A673 (cell line): ENCODE data around the gene SPATA1. TPM values are rescaled to one million over a fixed set of nuclear protein-coding genes. Genes with fewer than 3 reads are reported as not detected.

Source experiments
- BruUV-seq: library from RNA; stranded (reverse); fragments of 400-500 nt; replicated peaks from 2 replicates; lab custom pipeline; 2021; lab: Mats Ljungman, UMichigan
- CTCF ChIA-PET: fragments of 300-600 bp; sonication (Branson Sonifier 250); formaldehyde crosslinking; loops from one replicate; lab custom pipeline; 2022; ENCODE audit warnings: antibody characterized with exemption; lab: Charles Lee
- POLR2A ChIA-PET: fragments of 300-600 bp; sonication (Branson Sonifier 250); formaldehyde crosslinking; loops from one replicate; lab custom pipeline; 2022; ENCODE audit warnings: antibody characterized with exemption; ENCODE audit not compliant: low non-redundant PET; lab: Charles Lee
- DNase-seq: peaks from one replicate; pipeline ENCODE4 v3.0.0-alpha.2; 2015; ENCODE audit warnings: low spot score
- H3K27ac ChIP-seq: fragments of 200-600 bp; sonication (generic); 2 replicates; pipeline ENCODE4 v1.5.1; 2016; ENCODE audit warnings: mixed run types, low read depth, mild to moderate bottlenecking, mixed read lengths, antibody characterized with exemption, low read length; ENCODE audit not compliant: poor library complexity, severe bottlenecking
- H3K27me3 ChIP-seq: fragments of 200-600 bp; sonication (generic); replicated peaks from 2 replicates; pipeline ENCODE4 v1.6.1; 2017; ENCODE audit warnings: mixed run types, low read depth, mild to moderate bottlenecking, mixed read lengths, antibody characterized with exemption, low read length; ENCODE audit not compliant: insufficient read depth, poor library complexity
- H3K36me3 ChIP-seq: fragments of 200-600 bp; sonication (generic); 2 replicates; pipeline ENCODE4 v1.6.1; 2016; ENCODE audit warnings: mixed run types, mild to moderate bottlenecking, mixed read lengths, antibody characterized with exemption, low read length; ENCODE audit not compliant: insufficient read depth, poor library complexity, severe bottlenecking
- H3K4me1 ChIP-seq: fragments of 200-600 bp; sonication (generic); 2 replicates; pipeline ENCODE4 v1.6.1; 2017; ENCODE audit warnings: mixed run types, mild to moderate bottlenecking, mixed read lengths, antibody characterized with exemption, low read length; ENCODE audit not compliant: insufficient read depth, poor library complexity, severe bottlenecking
- H3K4me3 ChIP-seq: fragments of 200-600 bp; sonication (generic); 2 replicates; pipeline ENCODE4 v1.5.1; 2016; ENCODE audit warnings: low read depth, mixed run types, mild to moderate bottlenecking, mixed read lengths, low read length; ENCODE audit not compliant: poor library complexity, severe bottlenecking
- H3K9me3 ChIP-seq: fragments of 200-600 bp; sonication (generic); 2 replicates; pipeline ENCODE4 v1.6.1; 2016; ENCODE audit warnings: mixed run types, low read depth, mild to moderate bottlenecking, mixed read lengths, antibody characterized with exemption, low read length; ENCODE audit not compliant: poor library complexity, severe bottlenecking
- CTCF ChIP-seq: fragments of 300-800, 200-600 bp; sonication (generic); conservative IDR thresholded peaks from 2 replicates; pipeline ENCODE4 v1.5.1; 2017; ENCODE audit warnings: low read depth, mild to moderate bottlenecking, antibody characterized with exemption, low read length, moderate library complexity, mixed read lengths
- EZH2 ChIP-seq: fragments of 200-600 bp; sonication (generic); IDR thresholded peaks from 2 replicates; pipeline ENCODE4 v1.6.1; 2017; ENCODE audit warnings: borderline replicate concordance, low read depth, mild to moderate bottlenecking, mixed read lengths, antibody characterized with exemption, low read length; ENCODE audit not compliant: poor library complexity, severe bottlenecking
- intact Hi-C: fragments of 100-400 bp; cut with micrococcal nuclease; formaldehyde crosslinking; loops from one replicate; pipeline ENCODE4 v1.10.0; 2022; ENCODE audit not compliant: unreplicated experiment
- total RNA-seq: library from RNA; stranded (reverse); gene quantifications from 2 replicates; pipeline ENCODE4 v1.2.3, GENCODE V29; 2021

Gene SPATA1
- total RNA-seq, 1 experiment from 2014 or later, result 0.95 TPM

GRCh38 chr1:84525779-84526178 lies 19.6 kb downstream of the SPATA1 start:
- peaks cover 6% of the 10 kb centered on the region for H3K9me3 ChIP-seq
- H3K36me3 ChIP-seq, result no peaks in the 10 kb centered on the region
- BruUV-seq, result no TSS peak
- no peaks in the 10 kb centered on the region for H3K4me1 ChIP-seq
- TF ChIP-seq CTCF (no peak), EZH2 (no peak)
- H3K27me3 ChIP-seq, result no peaks in the 10 kb centered on the region
- CTCF ChIA-PET, result no interaction called here
- intact Hi-C loops, result no loop called here
- no peak overlapping the region for H3K27ac ChIP-seq
- POLR2A ChIA-PET, result no interaction called here
- no peak overlapping the region for H3K4me3 ChIP-seq
- peak; percentile 21 for DNase-seq

- Histone ChIP-seq H3K9me3 (no peaks in the 10 kb centered on the region), H3K27me3 (no peaks in the 10 kb centered on the region), H3K4me1 (peaks cover 6% of the 10 kb centered on the region), H3K27ac (no peak overlapping the region), H3K4me3 (no peak overlapping the region), H3K36me3 (no peaks in the 10 kb centered on the region)
- TF ChIP-seq CTCF (no peak), EZH2 (no peak)
- ChIA-PET POLR2A (no interaction called here), CTCF (no interaction called here)
- intact Hi-C loops, result no loop called here
- no peak for DNase-seq
- BruUV-seq, result no TSS peak
Observed at GRCh38 chr1:84538599-84538998, 32.4 kb downstream of the SPATA1 start.

- intact Hi-C loops, result loop anchor here (10.0 kb wide), 1 partner anchor 95 kb away; no protein-coding TSS in a partner anchor
- no peaks in the 10 kb centered on the region for H3K27me3 ChIP-seq
- TF ChIP-seq CTCF, result no peak
- no peak for TF ChIP-seq EZH2
- DNase-seq, result peak; percentile 11
- ChIA-PET CTCF (no interaction called here), POLR2A (no interaction called here)
- H3K9me3 ChIP-seq, result no peaks in the 10 kb centered on the region
- no TSS peak for BruUV-seq
- H3K36me3 ChIP-seq, result no peaks in the 10 kb centered on the region
- peaks cover 6% of the 10 kb centered on the region for H3K4me1 ChIP-seq
- H3K27ac ChIP-seq, result no peak overlapping the region
- H3K4me3 ChIP-seq, result no peak overlapping the region
Observed at GRCh38 chr1:84539972-84540371, 33.8 kb downstream of the SPATA1 start.
